ENCODE measurements around the gene PAQR4.

Gene PAQR4

DNA sequence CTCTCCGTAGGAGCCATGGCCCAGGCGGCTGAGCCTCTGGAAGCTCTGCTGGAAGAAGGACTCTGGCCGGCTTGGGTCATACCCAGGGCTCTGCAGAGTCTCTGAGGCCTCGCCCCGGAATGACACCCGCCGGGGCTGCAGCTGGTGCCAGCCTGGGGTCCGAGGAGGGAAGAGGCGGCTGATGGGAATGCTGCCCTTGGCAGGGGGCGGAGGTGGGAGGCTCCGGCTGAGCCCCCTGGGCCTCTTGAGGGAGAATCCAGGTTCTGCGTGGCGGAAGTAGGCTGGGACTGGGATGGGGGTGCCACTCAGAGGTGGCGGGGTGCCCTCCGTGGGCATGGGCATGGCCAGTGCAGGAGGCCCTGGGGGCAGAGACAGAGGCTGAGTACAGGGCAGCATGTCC, 7.5 kb downstream of the PAQR4 start:
- H3K4me3 ChIP-seq (ENCODE audit: low read length) = no peak overlapping the region
- TF ChIP-seq, protein P1, sequence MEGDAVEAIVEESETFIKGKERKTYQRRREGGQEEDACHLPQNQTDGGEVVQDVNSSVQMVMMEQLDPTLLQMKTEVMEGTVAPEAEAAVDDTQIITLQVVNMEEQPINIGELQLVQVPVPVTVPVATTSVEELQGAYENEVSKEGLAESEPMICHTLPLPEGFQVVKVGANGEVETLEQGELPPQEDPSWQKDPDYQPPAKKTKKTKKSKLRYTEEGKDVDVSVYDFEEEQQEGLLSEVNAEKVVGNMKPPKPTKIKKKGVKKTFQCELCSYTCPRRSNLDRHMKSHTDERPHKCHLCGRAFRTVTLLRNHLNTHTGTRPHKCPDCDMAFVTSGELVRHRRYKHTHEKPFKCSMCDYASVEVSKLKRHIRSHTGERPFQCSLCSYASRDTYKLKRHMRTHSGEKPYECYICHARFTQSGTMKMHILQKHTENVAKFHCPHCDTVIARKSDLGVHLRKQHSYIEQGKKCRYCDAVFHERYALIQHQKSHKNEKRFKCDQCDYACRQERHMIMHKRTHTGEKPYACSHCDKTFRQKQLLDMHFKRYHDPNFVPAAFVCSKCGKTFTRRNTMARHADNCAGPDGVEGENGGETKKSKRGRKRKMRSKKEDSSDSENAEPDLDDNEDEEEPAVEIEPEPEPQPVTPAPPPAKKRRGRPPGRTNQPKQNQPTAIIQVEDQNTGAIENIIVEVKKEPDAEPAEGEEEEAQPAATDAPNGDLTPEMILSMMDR (conservative IDR thresholded peaks at IDR 0.05; ENCODE audit: low read depth, low read length) = no peak
- DNase-seq (ENCODE audit: low read depth) = no peak

DNA sequence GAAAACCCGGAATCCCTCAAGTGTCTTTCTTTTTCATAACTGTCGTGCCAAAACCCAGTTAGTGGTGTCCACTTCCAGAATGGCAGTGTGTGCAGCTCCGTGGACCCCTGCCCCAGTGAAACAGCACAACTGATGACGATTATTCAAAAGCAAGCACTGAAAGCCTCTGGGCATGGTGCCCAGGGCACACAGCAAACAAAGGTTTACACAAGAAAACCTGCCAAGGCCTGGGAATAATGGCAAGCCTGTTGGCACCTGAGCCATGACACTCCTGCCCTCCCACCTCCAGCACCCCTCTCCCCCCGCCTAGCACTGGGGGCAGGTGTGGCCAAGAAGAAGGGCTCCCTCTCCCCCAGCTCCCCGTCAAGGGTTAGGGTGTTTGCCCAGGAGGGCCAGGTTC, 8.3 kb downstream of the PAQR4 start:
- no peak for DNase-seq (ENCODE audit: low read depth)
- no peak overlapping the region for H3K4me3 ChIP-seq (ENCODE audit: low read length)
- TF ChIP-seq, protein P1 (conservative IDR thresholded peaks at IDR 0.05; ENCODE audit: low read depth, low read length) = no peak

DNA sequence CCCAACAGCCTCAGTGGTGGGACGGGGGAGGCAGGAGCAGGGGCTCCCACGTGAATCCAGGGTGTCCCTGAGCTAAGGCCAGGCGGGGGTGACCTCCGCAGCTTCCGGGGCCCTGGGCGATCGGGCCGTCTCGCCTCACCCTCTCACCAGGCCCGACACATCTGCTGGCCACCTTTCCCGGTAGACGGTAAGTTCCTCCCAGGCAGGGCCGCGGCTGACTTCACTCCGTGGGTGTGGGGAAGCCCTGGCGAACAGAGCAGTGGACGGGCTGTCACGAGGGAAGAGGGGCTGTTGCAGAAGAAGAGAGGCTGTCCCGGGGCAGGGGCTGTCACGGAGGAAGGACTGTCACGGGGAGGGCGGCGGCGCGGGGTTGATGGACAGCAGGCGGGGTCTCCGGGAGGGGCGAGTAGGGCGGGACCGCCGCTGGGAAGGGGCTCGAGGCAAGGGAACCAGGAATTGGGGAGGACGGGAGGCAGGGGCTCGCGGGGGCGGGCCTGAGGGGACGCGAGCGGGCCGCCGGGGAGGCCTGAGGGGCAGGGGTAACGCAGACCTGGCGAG, 10.6 kb downstream of the PAQR4 start:
- TF ChIP-seq, protein P1 (conservative IDR thresholded peaks at IDR 0.05; ENCODE audit: low read depth, low read length) = no peak
- peak overlapping the region; percentile 70 for H3K4me3 ChIP-seq (ENCODE audit: low read length)
- DNase-seq (ENCODE audit: low read depth) = no peak

DNA sequence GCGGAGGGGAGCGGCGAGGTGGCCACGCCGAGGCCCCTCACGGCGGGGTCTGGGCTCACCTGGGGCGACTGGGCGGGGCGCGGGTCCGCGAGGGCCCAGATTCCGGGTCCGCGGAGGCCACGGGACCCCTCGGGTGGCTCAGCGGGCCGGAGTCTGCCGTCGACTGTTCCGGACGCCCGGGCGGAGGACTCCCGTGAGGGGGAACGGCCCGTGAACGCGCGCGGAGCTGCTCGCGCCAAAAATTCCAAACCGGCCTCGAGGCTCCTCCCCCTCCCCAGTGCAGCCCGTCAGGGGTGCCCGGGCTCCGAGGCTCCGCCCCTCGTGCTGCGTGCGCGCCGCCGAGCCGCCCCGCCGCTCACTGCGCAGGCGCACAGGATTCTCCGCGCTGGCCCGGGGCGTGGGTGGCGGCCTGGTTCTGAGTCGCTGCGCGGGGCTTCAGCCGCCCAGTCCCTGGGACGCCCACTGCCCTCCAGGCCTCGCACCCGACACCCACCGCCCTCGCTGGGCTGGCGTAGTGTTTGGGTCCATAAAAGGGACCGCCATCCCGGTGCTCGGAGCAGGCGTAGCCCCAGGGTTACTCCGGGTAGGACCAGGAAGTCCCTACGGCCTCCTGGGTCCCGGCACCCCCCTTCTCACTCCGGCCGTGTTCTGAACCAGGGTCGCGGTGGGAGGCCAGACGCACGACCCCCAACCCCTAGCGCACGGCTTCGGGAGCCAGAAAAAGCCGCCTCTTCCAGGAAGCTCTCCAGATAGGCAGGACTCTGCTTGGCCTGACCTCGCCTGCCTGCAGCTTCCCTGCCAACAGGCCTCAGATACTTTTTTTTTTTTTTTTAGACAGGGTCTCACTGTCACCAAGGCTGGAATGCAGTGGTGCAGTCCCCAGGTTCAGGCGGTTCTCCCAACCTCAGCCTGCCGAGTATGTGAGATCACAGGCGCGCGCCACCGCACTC, 11.4 kb downstream of the PAQR4 start, which contains the start of gene PKMYT1:
PKMYT1 (minus strand) TSS at position 220 of the 950 bp plus-strand sequence. CDS start 789 bp downstream, outside the sequence.
- TF ChIP-seq, protein P1 (conservative IDR thresholded peaks at IDR 0.05; ENCODE audit: low read depth, low read length) = no peak
- peak within 1 kb of the TSS; percentile 70 for H3K4me3 ChIP-seq (ENCODE audit: low read length)

DNA sequence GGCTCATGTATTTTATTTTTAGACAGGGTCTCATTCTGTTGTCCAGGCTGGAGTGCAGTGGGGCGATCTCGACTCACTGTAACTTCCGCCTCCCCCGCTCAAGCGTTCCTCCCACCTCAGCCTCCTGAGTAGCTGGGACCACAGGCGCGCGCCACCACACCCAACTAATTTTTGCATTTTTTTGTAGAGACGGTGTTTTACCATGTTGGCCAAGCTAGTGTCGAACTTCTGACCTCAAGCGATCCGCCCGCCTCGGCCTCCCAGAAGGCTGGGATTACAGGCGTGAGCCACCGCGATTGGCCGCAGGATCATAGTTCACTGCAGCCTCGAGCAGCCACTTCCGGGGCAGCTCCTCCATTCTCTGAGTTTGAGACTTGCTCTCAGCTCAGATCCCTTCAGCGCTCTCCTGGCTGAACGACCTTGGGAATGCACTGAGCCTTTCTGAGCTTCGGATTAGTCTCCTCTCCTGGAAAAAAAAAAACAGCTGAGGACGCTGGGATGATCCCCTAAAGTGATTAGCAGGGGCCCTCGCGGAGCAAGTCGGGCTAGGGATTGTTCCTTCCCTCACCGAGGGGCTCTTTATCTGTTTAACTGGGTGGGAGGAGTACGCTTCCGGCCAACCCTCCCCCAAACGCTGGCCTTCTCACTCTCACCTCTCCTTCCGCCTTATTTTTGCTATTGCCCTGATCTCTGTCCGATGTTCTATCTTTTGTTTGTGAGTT, 12.2 kb downstream of the PAQR4 start:
- no peak for DNase-seq (ENCODE audit: low read depth)
- H3K4me3 ChIP-seq (ENCODE audit: low read length) = no peak overlapping the region
- TF ChIP-seq, protein P1 (conservative IDR thresholded peaks at IDR 0.05; ENCODE audit: low read depth, low read length) = no peak

More for the DNA sequence above, 11.4 kb downstream of the PAQR4 start, which contains the start of gene PKMYT1:
- DNase-seq (ENCODE audit: low read depth) = no peak

DNA sequence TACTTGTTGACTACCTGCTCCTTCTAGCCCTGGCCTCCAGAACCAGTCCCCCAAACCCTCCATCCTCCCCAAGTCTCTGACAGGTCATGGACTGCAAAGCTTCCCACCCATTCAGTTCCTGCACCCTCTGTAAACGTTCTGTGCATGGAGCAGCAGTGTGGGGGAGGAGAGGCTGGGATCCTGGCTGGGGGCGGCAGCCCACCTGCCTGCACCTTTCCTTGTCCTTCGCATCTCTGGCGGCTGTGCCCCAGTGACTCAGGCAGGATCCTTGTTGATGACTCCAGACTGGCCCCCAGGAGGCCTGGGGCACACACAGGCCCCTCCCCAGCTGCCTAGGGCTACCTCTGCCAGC, 12.7 kb downstream of the PAQR4 start:
- no peak overlapping the region for H3K4me3 ChIP-seq (ENCODE audit: low read length)
- TF ChIP-seq, protein P1 (conservative IDR thresholded peaks at IDR 0.05; ENCODE audit: low read depth, low read length) = no peak

More for the DNA sequence above, 12.7 kb downstream of the PAQR4 start:
- no peak for DNase-seq (ENCODE audit: low read depth)

Measured in retinal pigment epithelial cell (primary cell).